Right lobe of liver (tissue), 4 donors: ENCODE measurements around the gene FBXO27.

Experiments
- CTCF ChIP-seq, 4 donors: fragments of 200-600 bp in 3 of 4; fragments of 450-650 bp in 1 of 4; IDR thresholded peaks; one replicate each; pipeline versions ENCODE4 v1.5.1 to v1.8.0; 2016 to 2022; ENCODE audit warnings: antibody characterized with exemption in 4 of 4, mild to moderate bottlenecking in 2 of 4
- POLR2A ChIP-seq: fragments of 450-650 bp; IDR thresholded peaks from one replicate; pipeline ENCODE4 v1.6.1; 2017; ENCODE audit warnings: antibody characterized with exemption, mild to moderate bottlenecking
- donor health status: DM: no; HTN: no; CAD: no.
- donor health status: DM: no; HTN: no; CAD: no.
- donor health status: DM: no; HTN: yes; CAD: no.

GRCh38 chr19:39057615-39058014 is 25.3 kb upstream of the FBXO27 start:
- TF ChIP-seq CTCF (IDR thresholded peaks at IDR 0.05) (no peak), POLR2A (no peak)
